ENCODE results near the gene NUDT19.
"Not testable (repeated sequence)": the region's sequence is repeated elsewhere in the genome, so short reads cannot be mapped to it uniquely, and the experiment has no call there.

NUDT19 gene

DNA sequence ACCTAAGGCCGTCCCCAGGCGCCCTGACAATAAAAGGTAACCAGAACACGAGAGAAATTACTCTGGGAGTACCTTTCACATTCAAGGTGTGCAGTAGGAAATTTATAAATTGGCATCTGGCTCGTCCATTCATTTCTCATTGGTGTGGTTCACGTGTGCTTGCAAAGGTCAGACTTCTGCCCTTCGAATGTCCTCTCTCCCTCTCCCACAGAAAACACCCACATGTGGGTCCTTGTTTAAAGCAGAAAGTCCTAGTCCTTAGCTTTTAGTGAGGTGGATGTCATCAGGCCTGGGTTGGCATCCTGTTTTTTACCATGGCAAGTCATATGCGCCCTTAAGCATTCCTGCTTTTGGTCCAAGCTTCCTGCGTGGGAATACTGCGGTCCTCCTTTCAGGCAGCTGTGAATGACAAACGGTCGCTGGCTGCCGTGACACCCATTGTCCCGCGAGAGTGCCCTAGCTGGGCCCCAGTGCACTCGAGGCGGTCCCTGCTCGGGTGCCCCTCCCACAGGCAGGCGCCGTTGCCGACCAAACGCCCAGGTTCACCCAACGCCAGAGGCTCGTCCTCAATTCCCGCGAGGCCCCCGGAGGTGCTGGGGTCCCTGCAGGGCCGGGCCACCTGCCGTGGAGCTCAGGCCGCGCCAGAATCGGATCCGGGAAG lies at the start of gene NUDT19:
NUDT19 (plus strand) TSS at position 531 of the 661 bp plus-strand sequence. CDS start 140 bp downstream, outside the sequence.
- peak; percentile 60 for DNase-seq (ENCODE audit: low read depth)

DNA sequence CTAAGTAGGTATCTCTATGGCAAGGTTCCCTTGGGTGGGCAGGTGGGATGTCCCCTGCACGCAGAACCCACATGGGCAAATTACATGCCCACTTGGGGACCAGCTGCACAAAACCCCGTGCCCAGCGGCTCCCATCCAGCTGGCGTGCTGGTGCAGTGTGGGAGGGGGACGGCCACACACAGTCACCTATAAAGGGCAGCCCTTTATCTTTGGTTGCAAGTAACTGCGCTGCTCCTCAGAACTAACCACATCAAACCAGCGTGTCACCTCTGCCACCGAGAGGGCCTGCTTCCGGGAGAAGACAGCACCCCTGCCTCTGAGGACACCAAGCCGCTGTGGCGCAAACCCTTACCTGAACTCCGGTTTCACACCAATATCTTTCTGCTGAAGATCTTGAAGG lies 48.9 kb upstream of the NUDT19 start:
- DNase-seq (ENCODE audit: low read depth), result no peak

GRCh38 chr19:32646556-32646955 lies 45.1 kb upstream of the NUDT19 start:
- no peak for DNase-seq (ENCODE audit: low read depth)

- DNase-seq (ENCODE audit: low read depth), result no peak
Observed at GRCh38 chr19:32647361-32647760, 44.3 kb upstream of the NUDT19 start.

- no peak for DNase-seq (ENCODE audit: low read depth)
Observed at GRCh38 chr19:32649751-32650150, 41.9 kb upstream of the NUDT19 start.

- DNase-seq (ENCODE audit: low read depth), result no peak
Observed at GRCh38 chr19:32650671-32651070, 41.0 kb upstream of the NUDT19 start.

GRCh38 chr19:32651729-32652140 lies 39.9 kb upstream of the NUDT19 start:
- DNase-seq (ENCODE audit: low read depth), result no peak

GRCh38 chr19:32652331-32652730 lies 39.3 kb upstream of the NUDT19 start:
- DNase-seq (ENCODE audit: low read depth), result not testable (repeated sequence)

DNA sequence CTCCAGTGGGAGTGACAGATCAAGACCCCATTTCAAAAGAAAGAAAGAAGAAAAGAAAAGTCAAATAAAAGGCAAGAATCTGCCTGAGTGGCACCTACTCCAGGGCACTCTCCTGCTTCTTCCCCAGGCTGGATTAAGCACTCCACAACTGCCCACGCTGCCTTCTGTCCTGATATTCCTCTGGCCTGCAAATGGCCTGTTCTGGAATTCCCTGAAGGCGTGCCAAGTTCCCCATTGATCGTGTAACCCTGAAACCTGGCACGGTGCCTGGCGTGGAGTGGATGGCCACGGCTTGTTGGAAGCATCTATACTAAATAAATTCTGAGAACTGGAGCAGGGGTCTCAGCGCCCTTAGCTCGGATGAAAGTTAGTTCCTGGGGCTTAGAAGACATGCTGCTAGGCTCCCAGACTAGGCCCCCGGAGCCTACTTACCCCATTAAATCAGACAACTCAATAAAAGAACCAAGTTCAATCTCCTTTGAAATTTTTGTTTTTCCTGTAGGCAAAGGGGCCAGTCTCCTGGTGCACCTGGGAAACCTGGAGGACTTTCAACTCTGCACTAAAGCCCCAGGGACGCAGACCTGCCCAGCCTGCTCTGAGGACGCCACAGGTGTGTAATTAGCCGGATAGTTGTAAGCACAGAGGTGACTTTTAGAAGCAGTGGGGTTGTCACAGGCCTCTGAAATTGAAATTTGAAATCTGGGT lies 38.6 kb upstream of the NUDT19 start:
- no peak for DNase-seq (ENCODE audit: low read depth)

- no peak for DNase-seq (ENCODE audit: low read depth)
Observed at GRCh38 chr19:32653599-32653915, 38.1 kb upstream of the NUDT19 start.

- not testable (repeated sequence) for DNase-seq (ENCODE audit: low read depth)
Observed at GRCh38 chr19:32656379-32656778, 35.2 kb upstream of the NUDT19 start.

DNA sequence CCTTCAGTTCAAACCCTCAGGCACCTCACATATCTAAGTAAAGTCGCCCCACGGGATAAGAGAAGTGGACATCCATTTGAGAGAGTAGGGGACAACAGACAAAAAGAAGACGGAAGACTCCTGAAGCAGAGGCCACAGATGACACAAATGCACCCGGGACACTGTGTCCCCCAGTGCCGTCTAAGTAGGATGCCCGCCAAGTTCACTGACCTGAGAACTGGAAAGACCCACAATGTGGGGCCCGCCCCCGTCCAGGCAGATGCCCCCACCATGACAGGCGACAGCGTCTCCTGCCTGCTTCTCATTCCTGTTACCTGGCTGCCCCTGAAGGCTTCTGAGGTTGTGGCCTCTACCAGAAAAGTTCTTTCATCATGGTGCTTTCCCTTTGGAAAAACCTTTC lies 33.5 kb upstream of the NUDT19 start:
- no peak for DNase-seq (ENCODE audit: low read depth)

- no peak for DNase-seq (ENCODE audit: low read depth)
Observed at GRCh38 chr19:32658527-32658926, 33.1 kb upstream of the NUDT19 start.

GRCh38 chr19:32661318-32661717 lies 30.3 kb upstream of the NUDT19 start:
- no peak for DNase-seq (ENCODE audit: low read depth)

- peak; percentile 33 for DNase-seq (ENCODE audit: low read depth)
Observed at GRCh38 chr19:32662186-32662585, 29.4 kb upstream of the NUDT19 start.

DNA sequence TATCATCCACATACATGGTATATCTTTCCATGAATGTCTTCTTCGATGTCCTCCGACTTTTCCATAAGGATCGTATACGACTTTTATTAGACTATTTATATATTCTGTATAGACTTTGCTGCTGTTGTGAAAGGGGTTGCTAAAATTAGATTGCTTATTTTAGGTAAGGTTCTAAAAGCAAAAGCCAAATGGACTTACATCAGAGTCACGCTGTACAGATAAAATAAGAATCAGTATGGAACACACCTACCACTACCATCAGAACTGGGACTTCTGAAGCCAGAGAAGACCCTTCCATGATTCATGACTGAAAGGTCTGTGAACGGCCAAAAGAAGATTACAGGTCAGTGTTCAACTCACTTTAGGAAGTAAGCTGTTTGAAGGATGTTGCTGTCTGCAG lies 25.5 kb upstream of the NUDT19 start:
- DNase-seq (ENCODE audit: low read depth), result no peak

- DNase-seq (ENCODE audit: low read depth), result no peak
Observed at GRCh38 chr19:32669310-32669709, 22.3 kb upstream of the NUDT19 start.

- no peak for DNase-seq (ENCODE audit: low read depth)
Observed at GRCh38 chr19:32671883-32672593, 19.6 kb upstream of the NUDT19 start.

DNA sequence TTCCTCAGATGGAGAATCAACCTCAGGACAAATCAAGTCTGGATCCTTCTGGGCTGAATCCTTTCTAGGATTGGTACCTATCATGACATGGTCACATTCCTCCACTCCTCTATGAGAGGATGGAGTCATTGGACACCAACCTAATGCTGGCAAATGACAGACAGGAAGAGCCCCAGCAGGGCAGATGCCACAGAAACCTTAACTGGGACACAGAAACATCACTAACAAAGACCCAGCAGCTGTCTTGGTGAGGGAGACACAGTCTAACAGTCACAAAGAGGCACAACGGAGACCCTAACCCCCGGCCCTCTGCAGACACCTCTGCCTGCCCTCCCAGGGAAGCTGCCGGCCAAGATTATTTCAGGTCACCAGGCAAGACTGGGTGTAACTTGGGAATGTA lies 18.8 kb upstream of the NUDT19 start:
- no peak for DNase-seq (ENCODE audit: low read depth)

- no peak for DNase-seq (ENCODE audit: low read depth)
Observed at GRCh38 chr19:32673573-32673972, 18.0 kb upstream of the NUDT19 start.

DNA sequence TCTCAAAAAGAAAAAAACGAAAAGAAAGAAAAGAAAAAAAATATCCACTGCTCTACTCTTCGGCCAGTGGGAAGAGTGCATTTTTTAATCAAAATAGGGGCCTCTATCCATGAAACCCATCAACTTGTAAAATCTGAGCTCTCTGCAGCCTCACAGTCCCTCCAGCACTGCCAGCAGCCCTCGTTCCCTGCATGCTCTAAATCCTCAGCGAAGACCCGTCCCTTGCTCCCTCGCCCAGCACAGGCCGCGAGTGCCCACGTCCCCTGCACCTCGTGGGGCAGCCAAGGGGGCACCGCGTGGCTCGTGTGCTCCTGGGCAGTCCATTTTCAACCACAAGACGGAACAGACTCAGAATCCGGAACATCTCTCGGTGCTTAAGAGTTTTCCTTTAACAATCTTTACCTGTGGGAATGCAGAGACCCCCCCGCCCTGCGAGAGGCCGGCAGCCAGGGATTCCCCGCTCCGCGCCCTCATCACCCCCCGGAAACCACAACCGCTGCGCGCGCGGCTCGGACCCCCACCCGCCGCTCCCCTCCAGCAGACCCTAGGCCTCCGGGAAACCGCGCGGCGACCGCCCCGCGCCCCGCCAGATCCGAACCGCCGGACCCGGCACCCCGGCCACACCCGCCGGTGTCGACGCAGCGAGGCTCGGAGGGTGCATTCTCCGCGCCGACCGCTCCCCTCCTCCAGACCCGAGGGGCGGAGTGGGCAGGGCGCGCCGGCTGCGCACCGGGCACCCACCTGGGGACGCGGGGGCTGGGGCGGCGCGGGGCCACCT lies 17.3 kb upstream of the NUDT19 start:
- no peak for DNase-seq (ENCODE audit: low read depth)

GRCh38 chr19:32674931-32675719 lies 16.5 kb upstream of the NUDT19 start, which contains the start of gene ANKRD27:
TSS of gene ANKRD27 (minus strand) at chr19:32675180. CDS start at chr19:32659015, 16,165 bp downstream.
- DNase-seq (ENCODE audit: low read depth), result peak; percentile 95

Data from stromal cell of bone marrow (primary cell).